DND-41 (cell line): ENCODE results near the gene KAZN.

Source experiments
- CTCF ChIP-seq: IDR thresholded peaks from 2 replicates; pipeline ENCODE4 v1.5.1; 2012; ENCODE audit warnings: borderline replicate concordance, low read length, moderate library complexity, mild to moderate bottlenecking; ENCODE audit not compliant: poor library complexity, severe bottlenecking; ENCODE audit errors: extremely low read depth
- EZH2 ChIP-seq: IDR thresholded peaks from 3 replicates; pipeline ENCODE4 v1.6.1; 2012; ENCODE audit warnings: borderline replicate concordance, low read depth, mild to moderate bottlenecking, moderate library complexity, low read length, inconsistent platforms; ENCODE audit not compliant: severe bottlenecking

- TF ChIP-seq CTCF = no peak
- no peak for TF ChIP-seq EZH2
Measured at GRCh38 chr1:15099441-15100120, 501.1 kb downstream of the KAZN start.
